LoVo (cell line): ENCODE results near the gene UBE3A.
"Not testable (repeated sequence)": the region's sequence is repeated elsewhere in the genome, so short reads cannot be mapped to it uniquely, and the experiment has no call there.

Experiments used
- DNase-seq: peaks from one replicate; pipeline ENCODE4 v3.0.0-alpha.2; 2016; ENCODE audit warnings: low spot score

UBE3A gene

GRCh38 chr15:25438601-25439368 lies at the start of gene UBE3A:
TSS of gene UBE3A (minus strand) at chr15:25439024. CDS start at chr15:25409107, 29,917 bp downstream.
- peak; percentile 96 for DNase-seq

GRCh38 chr15:25487226-25487884 lies 48.5 kb upstream of the UBE3A start:
- DNase-seq, result no peak

- no peak for DNase-seq
Measured at GRCh38 chr15:25486051-25486450, 47.2 kb upstream of the UBE3A start.

DNA sequence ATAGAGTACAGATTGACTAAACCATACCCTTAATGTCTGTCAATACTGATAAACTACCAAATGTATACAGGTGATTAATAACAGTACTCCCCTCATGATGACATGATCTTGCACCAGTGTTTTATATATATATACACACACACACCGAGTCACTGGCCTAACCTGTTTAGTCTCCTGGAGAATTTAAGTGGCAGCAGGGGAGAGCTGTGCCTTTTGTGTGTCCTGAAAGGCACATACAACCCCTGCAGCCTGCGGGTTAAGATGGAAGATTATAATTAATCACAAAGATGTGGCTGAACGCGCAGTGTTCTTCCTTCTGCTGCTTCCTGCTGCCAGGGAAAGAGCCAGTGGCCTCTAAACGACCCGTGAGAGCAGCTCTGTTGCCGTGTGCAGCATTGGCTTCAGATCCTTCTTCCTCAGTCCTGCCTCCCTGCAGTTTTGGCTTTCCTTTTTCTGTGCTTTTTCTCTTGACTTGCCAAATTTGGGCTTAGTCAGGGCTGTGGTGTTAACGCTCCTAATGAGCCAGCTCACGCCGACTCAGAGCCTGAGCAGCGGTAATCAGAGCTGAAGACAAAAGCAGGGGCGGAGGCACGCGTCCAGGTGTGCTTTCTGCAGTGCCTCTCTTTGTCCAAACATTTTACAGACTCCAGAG lies 42.5 kb upstream of the UBE3A start:
- no peak for DNase-seq

DNA sequence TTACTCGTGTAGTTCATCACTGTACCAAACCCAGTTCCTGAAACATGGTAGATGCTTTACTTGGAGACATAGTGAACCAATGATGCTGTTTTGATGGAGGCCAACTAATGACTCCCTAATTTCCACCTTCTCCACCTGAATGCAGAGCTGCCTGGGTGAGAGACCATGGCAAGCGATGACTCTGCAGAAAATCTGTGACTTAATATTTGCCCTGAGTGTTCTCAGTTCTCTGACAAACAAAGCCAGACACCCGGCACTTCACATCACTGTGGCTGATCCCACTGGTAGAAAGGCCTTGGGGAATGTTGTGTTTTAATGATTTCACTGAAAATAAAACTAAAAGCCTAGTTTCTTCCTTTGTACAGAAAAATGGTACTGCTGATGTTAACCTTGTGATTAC lies 39.5 kb upstream of the UBE3A start:
- no peak for DNase-seq

- DNase-seq, result no peak
Measured at GRCh38 chr15:25477816-25478215, 39.0 kb upstream of the UBE3A start.

DNA sequence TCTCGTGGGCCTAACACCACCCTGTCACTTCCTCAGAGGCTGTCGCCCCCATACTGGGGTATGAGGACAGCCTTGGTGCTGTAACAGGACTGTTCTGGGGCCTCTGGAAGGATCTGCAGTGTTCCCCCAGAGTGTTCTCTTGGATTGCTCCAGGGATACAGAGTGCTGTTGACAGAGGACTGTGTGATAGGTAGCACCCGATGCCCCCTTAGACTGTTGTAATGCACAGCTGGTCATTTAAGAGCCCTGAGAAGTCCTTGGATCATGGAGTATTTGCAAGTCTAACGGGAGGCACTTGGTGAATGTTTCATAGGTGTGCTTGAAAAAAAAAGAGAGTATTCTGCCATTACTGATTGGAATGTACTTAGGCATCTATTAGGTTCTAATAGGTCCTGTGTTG lies 35.4 kb upstream of the UBE3A start:
- DNase-seq, result no peak

DNA sequence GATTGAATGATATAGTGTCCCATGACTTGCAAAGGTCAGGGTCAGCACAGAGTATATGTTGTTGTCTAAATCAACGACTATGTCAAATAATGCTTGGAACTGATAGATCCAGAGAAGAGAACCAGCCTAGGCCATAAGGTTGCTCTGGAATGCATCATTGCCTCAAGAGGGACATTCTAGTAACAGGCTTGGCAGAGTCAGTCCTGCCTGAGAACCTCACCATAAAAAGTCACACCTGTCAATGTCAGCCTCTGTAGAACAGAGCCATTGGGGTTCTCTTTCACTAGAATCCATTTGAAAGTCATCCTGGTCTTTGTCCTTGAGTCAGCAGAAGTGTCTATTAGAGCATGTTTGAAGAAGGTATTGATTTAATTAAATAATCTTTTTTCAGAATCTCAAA lies 31.4 kb upstream of the UBE3A start:
- no peak for DNase-seq

GRCh38 chr15:25469377-25469776 lies 30.6 kb upstream of the UBE3A start:
- DNase-seq, result peak; percentile 48

GRCh38 chr15:25468611-25469010 lies 29.8 kb upstream of the UBE3A start:
- no peak for DNase-seq

GRCh38 chr15:25465835-25466234 lies 27.0 kb upstream of the UBE3A start:
- DNase-seq, result peak; percentile 46

DNA sequence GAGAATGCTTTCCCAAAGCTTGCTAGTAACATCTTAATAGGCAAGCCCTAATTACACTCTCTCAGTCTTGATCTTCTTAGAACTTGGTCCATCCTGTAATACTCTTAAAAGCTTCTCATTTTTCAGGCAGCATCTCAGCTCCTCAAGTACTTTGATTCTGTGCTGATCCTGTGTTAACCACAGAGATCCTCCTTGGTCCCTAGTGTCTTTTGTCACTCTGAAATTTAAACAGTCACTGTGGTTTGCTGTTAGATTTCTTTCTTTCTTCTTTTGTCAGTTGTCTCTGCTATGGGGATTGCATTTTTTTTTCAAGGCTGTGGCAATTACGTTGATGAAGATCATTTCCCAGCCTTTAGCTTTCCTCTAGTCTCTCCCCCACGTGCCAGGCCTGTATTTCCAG lies 26.0 kb upstream of the UBE3A start:
- no peak for DNase-seq

- no peak for DNase-seq
Measured at GRCh38 chr15:25464383-25464782, 25.6 kb upstream of the UBE3A start.

GRCh38 chr15:25456196-25456595 lies 17.4 kb upstream of the UBE3A start:
- no peak for DNase-seq

- DNase-seq, result no peak
Measured at GRCh38 chr15:25455226-25455625, 16.4 kb upstream of the UBE3A start.

GRCh38 chr15:25454771-25455170 lies 15.9 kb upstream of the UBE3A start:
- DNase-seq, result no peak

DNA sequence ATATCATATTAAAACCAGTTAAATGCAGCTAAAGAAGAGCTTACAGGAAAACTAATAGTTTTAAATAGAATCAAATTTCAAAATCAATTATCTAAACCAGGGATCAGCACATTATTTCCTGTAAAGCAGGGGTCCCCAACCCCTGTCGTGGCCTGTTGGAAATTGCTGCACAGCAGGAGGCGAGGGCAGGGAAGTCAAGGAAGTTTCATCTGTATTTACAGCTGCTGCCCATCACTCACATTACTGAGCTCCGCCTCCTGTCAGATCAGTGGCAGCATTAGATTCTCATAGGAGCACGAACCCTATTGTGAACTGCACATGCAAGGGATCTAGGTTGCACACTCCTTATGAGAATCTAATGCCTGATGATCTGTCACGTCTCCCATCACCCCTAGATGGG lies 14.4 kb upstream of the UBE3A start:
- not testable (repeated sequence) for DNase-seq

DNA sequence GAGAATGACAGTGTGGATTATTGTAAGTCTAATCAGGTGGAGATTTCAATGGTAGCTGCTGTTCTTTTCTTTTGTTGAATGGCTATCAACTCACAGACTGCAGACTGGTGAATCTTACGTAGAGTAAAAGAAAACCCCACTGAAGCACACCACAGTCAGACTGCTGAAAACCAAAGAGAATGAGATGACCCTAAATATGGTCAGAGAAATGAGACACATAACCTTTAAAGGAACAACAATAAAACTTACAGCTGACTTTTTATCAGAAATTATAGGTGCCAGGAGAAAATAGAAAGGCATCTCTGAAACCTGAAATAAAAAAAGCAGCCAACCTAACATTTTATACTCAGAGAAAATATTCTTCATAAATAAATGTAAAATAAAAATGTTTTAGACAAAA lies 12.7 kb upstream of the UBE3A start:
- DNase-seq, result no peak

- no peak for DNase-seq
Measured at GRCh38 chr15:25450163-25450562, 11.3 kb upstream of the UBE3A start.

- DNase-seq, result no peak
Measured at GRCh38 chr15:25446076-25446475, 7.3 kb upstream of the UBE3A start.

DNA sequence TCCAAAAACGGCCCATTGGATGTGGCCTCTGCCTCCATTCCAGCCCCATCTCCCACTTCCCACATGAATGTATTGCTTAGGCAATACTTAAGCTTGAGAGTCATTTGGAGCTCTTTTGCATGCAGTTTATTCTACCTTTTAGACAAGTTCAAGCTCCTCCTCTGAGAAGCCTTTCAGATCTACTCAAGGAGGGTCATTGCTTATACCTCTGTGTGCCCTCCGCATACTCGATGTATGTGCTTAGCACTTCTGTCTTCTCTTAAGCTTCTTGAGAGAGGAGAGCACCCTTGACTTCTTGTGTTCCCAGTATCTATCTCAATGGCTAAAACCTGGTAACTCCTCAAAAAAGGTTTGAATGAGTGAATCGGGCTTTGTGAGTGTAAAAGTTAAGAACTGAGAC lies 6.6 kb upstream of the UBE3A start:
- DNase-seq, result no peak

DNA sequence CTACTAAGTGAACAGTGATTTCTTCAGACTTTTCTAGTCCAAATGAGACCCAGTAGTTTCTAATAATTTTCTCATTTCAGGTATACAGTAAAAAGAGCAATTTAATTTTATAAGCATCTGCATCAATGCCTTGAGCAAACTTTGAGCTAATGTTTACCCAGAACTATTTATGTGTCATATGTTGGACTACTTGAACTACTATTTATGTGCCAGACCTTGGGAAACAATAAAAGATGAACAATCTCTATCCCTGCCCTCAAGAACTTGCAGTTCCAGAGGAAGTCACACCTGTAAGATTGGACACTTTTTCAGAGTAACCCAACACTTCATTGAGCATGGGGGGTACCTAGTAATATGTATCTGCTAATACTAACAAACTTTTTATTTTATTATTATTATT lies 2.3 kb upstream of the UBE3A start:
- DNase-seq, result peak; percentile 13

DNA sequence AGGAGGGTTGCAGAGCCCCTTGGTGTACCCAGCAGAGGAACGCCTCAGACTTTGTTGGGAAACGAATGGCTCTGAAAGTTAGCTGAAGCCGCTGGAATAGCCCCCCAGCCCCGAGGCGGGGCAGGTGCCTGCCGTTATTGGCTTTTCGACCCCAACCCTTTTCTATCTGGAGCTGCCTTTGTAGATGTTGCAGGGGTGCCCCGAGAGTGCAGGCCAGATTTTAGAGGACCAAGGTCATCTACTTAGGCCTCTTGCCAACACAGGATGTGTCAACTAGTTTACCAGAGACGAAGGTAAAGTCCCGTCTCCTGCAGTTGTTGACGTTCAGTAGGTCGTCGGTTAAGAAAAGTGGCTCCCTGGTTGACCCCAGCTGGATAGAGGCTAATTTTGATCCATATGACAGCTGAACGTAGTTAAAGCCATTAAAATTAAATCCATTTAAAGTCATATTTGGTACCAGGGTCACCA lies 579 bp upstream of the UBE3A start:
- peak; percentile 29 for DNase-seq
